Endothelial cell of umbilical vein (primary cell): ENCODE data around the gene CHID1. TPM values are rescaled to one million over a fixed set of nuclear protein-coding genes. Genes with fewer than 3 reads are reported as not detected.

Source experiments
- BruUV-seq: library from RNA; stranded (reverse); fragments of 400-500 nt; replicated peaks from 2 replicates; lab custom pipeline; 2021; lab: Mats Ljungman, UMichigan
- CTCF ChIA-PET: fragments of 300-600, 350-600 bp; sonication (Branson Sonifier 250); formaldehyde crosslinking; loops from one replicate; lab custom pipeline; 2021; ENCODE audit warnings: antibody characterized with exemption, inconsistent platforms; lab: Charles Lee
- POLR2A ChIA-PET: fragments of 300-600, 350-600 bp; sonication (Branson Sonifier 250); formaldehyde crosslinking; loops from one replicate; lab custom pipeline; 2021; ENCODE audit warnings: antibody characterized with exemption, inconsistent platforms; lab: Charles Lee
- DNase-seq: peaks from one replicate; pipeline ENCODE4 v3.0.0-alpha.2; 2011; ENCODE audit warnings: low read depth, low spot score
- FAIRE-seq: peaks from 2 replicates; lab custom pipeline; 2011; peaks lifted over from hg19 to GRCh38; lab: Jason Lieb, UNC
- H2AFZ ChIP-seq: 2 replicates; pipeline ENCODE4 v1.6.0; 2012; ENCODE audit warnings: low read depth, low read length, control low read depth, inconsistent platforms
- H3K27ac ChIP-seq: 2 replicates; pipeline ENCODE4 v1.5.1; 2011; ENCODE audit warnings: low read depth, mild to moderate bottlenecking, control low read depth, low read length, moderate library complexity; ENCODE audit not compliant: insufficient read depth
- H3K27me3 ChIP-seq, 2 experiments: 2 replicates each; pipeline versions ENCODE4 v1.6.0 to v1.6.1; 2011; ENCODE audit warnings: low read length in 2 of 2, mixed read lengths in 1 of 2; ENCODE audit not compliant: control insufficient read depth in 2 of 2, insufficient read depth in 2 of 2
- H3K36me3 ChIP-seq, 2 experiments: 2 replicates in 1 of 2; 3 replicates in 1 of 2; pipeline ENCODE4 v1.5.1; 2011; ENCODE audit warnings: low read length in 2 of 2, mild to moderate bottlenecking in 1 of 2, moderate library complexity in 1 of 2; ENCODE audit not compliant: control insufficient read depth in 2 of 2, insufficient read depth in 2 of 2; ENCODE audit errors: extremely low read depth in 1 of 2
- H3K4me1 ChIP-seq: 3 replicates; pipeline ENCODE4 v1.5.1; 2011; ENCODE audit warnings: mild to moderate bottlenecking, low read length; ENCODE audit not compliant: control insufficient read depth, insufficient read depth; ENCODE audit errors: extremely low read depth
- H3K4me2 ChIP-seq: 2 replicates; pipeline ENCODE4 v1.6.1; 2011; ENCODE audit warnings: low read length, control low read depth, mixed read lengths; ENCODE audit not compliant: insufficient read depth
- H3K4me3 ChIP-seq, 3 experiments: fragments of 200-600 bp in 1 of 3; sonication (generic), shearing (Covaris generic) in 1 of 3; replicated peaks in 1 of 3; 2 replicates each; pipeline ENCODE4 v1.5.1; 2011 to 2016; ENCODE audit warnings: control low read depth in 3 of 3, low read length in 3 of 3, mild to moderate bottlenecking in 2 of 3, inconsistent platforms in 1 of 3, low read depth in 1 of 3, moderate library complexity in 1 of 3; ENCODE audit not compliant: insufficient read depth in 1 of 3
- H3K79me2 ChIP-seq: 2 replicates; pipeline ENCODE4 v1.6.0; 2012; ENCODE audit warnings: low read length, inconsistent platforms; ENCODE audit not compliant: control insufficient read depth, insufficient read depth
- H3K9ac ChIP-seq: replicated peaks from 2 replicates; pipeline ENCODE3; 2011; ENCODE audit warnings: low read length, control low read depth; ENCODE audit not compliant: insufficient read depth; ENCODE audit errors: extremely low read depth
- H3K9me1 ChIP-seq: replicated peaks from 3 replicates; pipeline ENCODE4 v1.6.0; 2011; ENCODE audit warnings: mild to moderate bottlenecking, low read length; ENCODE audit not compliant: control insufficient read depth, insufficient read depth; ENCODE audit errors: extremely low read depth
- H3K9me3 ChIP-seq: replicated peaks from 2 replicates; pipeline ENCODE4 v1.5.1; 2012; ENCODE audit warnings: low read length, inconsistent platforms; ENCODE audit not compliant: control insufficient read depth, insufficient read depth
- H4K20me1 ChIP-seq: replicated peaks from 2 replicates; pipeline ENCODE3; 2011; ENCODE audit warnings: mild to moderate bottlenecking, low read length; ENCODE audit not compliant: control insufficient read depth, insufficient read depth; ENCODE audit errors: extremely low read depth
- CTCF ChIP-seq, 2 donors: IDR thresholded peaks; 1 replicate in 1 of 2; 2 replicates in 1 of 2; pipeline ENCODE4 v1.5.1; 2011; ENCODE audit warnings: low read length in 2 of 2, mild to moderate bottlenecking in 2 of 2, moderate library complexity in 2 of 2, control low read depth in 1 of 2, inconsistent platforms in 1 of 2, low read depth in 1 of 2; ENCODE audit not compliant: insufficient read depth in 1 of 2; ENCODE audit errors: extremely low read depth in 1 of 2
- EZH2 ChIP-seq: IDR thresholded peaks from 2 replicates; pipeline ENCODE4 v1.6.1; 2012; ENCODE audit warnings: borderline replicate concordance, low read depth, mild to moderate bottlenecking, moderate library complexity, low read length, inconsistent platforms; ENCODE audit not compliant: severe bottlenecking
- FOS ChIP-seq: IDR thresholded peaks from 2 replicates; pipeline ENCODE4 v1.6.1; 2011; ENCODE audit warnings: mild to moderate bottlenecking, low read length, moderate library complexity, borderline replicate concordance; ENCODE audit not compliant: insufficient read depth
- GATA2 ChIP-seq: IDR thresholded peaks from 2 replicates; pipeline ENCODE4 v1.7.0; 2011; ENCODE audit warnings: low read depth, mild to moderate bottlenecking, moderate library complexity, mixed read lengths, low read length; ENCODE audit not compliant: insufficient read length, insufficient read depth
- JUN ChIP-seq: IDR thresholded peaks from 2 replicates; pipeline ENCODE4 v1.6.1; 2011; ENCODE audit warnings: borderline replicate concordance, low read depth; ENCODE audit not compliant: insufficient read length, insufficient read depth
- MAX ChIP-seq: IDR thresholded peaks from 2 replicates; pipeline ENCODE4 v1.6.1; 2011; ENCODE audit not compliant: insufficient read depth, insufficient read length
- MYC ChIP-seq: IDR thresholded peaks from one replicate; pipeline ENCODE4 v1.6.1; 2011; ENCODE audit warnings: mild to moderate bottlenecking, low read depth, low read length
- POLR2A ChIP-seq: IDR thresholded peaks from 2 replicates; pipeline ENCODE4 v1.6.1; 2012; ENCODE audit warnings: low read depth, mild to moderate bottlenecking, control low read depth, low read length
- POLR2AphosphoS5 ChIP-seq: IDR thresholded peaks from 2 replicates; pipeline ENCODE4 v1.6.1; 2012; ENCODE audit warnings: low read depth, mild to moderate bottlenecking, control low read depth, low read length, moderate library complexity; ENCODE audit not compliant: insufficient read depth
- dilution Hi-C: fragments of 300-500 bp; cut with MboI; formaldehyde crosslinking; loops from one replicate; pipeline ENCODE4 v1.15.0; 2019; ENCODE audit warnings: low sequenced_read_pairs; ENCODE audit not compliant: extremely low pct_ligation_motif_present
- intact Hi-C: fragments of 100-400 bp; cut with micrococcal nuclease; formaldehyde crosslinking; loops from one replicate; pipeline ENCODE4 v1.10.0; 2022
- polyA plus RNA-seq, 4 experiments: library from polyadenylated mRNA; depleted of rRNA in 3 of 4; stranded (reverse) in 3 of 4; unstranded in 1 of 4; fragments of >200 nt; gene quantifications; 2 replicates each; pipeline versions ENCODE4 v1.2.1 to v1.2.3, GENCODE V29; 2011 to 2012; ENCODE audit warnings: missing spikeins in 1 of 4
- total RNA-seq: library from RNA; stranded (reverse); gene quantifications from 2 replicates; pipeline ENCODE4 v1.2.3, GENCODE V29; 2021

The CHID1 gene
- total and polyA plus RNA-seq, 2 donors (not counting 3 experiments of a cell fraction or from before 2014, with no cell fraction given), result 89.8 to 107 TPM

DNA sequence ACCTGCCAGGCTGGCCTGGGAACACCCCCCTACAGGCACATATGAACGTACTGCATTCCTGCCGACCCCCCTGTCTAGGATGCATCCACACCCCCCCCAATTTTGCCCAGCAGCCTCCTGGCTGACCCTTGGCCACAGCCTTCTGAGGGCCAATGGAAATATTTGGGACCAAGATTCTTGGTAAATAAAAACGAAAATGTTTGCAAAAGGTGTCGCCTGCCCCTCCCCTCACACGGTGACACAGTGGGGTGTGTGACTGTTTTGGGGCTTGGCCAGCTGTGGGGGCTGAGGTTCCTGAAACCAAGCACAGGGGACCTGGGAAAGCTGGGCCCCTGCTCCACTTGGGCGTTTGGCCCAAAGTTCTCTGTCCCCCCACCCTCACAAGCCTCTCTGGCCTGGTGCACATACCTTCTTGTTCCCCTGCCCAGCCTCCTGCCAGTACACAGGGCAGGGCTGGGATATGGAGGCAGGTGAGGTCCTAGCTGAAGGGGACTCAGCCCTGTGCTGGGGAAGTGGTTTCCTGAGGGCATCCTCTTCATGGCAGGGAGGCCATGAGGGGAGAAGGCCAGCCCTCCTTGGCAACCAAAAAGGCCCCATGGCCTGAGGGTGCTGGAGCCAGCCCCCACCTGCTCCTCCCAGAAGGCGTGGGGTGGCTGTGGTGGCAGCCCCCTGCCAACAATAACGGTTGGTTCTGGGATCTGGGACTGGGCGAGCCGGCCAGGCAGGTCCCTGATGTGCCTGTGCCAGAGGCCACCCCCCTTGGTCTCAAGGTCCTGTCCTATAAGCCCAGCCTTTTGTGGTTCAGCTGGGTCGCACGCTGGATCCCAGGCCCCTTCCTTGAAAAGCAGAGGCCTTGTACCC, 85.0 kb downstream of the CHID1 start:
- H3K79me2 ChIP-seq, result peaks cover 12% of the 10 kb centered on the region
- H3K9me1 ChIP-seq, result no peaks in the 10 kb centered on the region
- no peak overlapping the region for H3K4me3 ChIP-seq
- ChIA-PET POLR2A (no interaction called here), CTCF (interaction anchor here (0.8 kb wide), 1 partner anchor 15 kb away, joined by 3 read pairs; no protein-coding TSS in a partner anchor)
- BruUV-seq, result no TSS peak
- H3K27ac ChIP-seq, result no peak overlapping the region
- peaks cover 42% of the 10 kb centered on the region for H3K4me1 ChIP-seq
- dilution Hi-C loops, result no loop called here
- no peaks in the 10 kb centered on the region for H3K27me3 ChIP-seq
- H3K36me3 ChIP-seq, result peaks cover 4 to 17% of the 10 kb centered on the region in 2 experiments
- DNase-seq (no peak), FAIRE-seq (no peak)
- intact Hi-C loops, result no loop called here
- no peak overlapping the region for H3K4me2 ChIP-seq
- H2AFZ ChIP-seq, result no peak overlapping the region
- no peaks in the 10 kb centered on the region for H3K9me3 ChIP-seq
- H3K9ac ChIP-seq, result no peak overlapping the region
- TF ChIP-seq GATA2 (no peak), EZH2 (no peak), JUN (no peak), MAX (no peak), POLR2A (no peak), POLR2AphosphoS5 (no peak), FOS (no peak), CTCF (IDR thresholded peaks at IDR 0.05; ENCODE audit: extremely low read depth in 1 of 2, insufficient read depth in 1 of 2, low read depth in 1 of 2, low read length in 2 of 2) (no peak), MYC (no peak)
- H4K20me1 ChIP-seq, result no peaks in the 10 kb centered on the region
